GM23338 (cell line): ENCODE measurements around the gene LCNL1. TPM values are rescaled to one million over a fixed set of nuclear protein-coding genes. Genes with fewer than 3 reads are reported as not detected.

Experiments
- ATAC-seq: fragments of 200-7000 bp; cut with Tn5 transposase; 3 replicates; pipeline ENCODE4 v1.9.1; 2020
- DNase-seq: peaks from one replicate; pipeline ENCODE4 v3.0.0-alpha.2; 2015; ENCODE audit warnings: low spot score
- H2AFZ ChIP-seq: fragments of 200-600 bp; sonication (generic); 2 replicates; pipeline ENCODE4 v1.8.0; 2016; ENCODE audit warnings: antibody characterized with exemption, mild to moderate bottlenecking, moderate library complexity
- H3F3A ChIP-seq: fragments of 200-600 bp; sonication (generic); replicated peaks from 2 replicates; pipeline ENCODE4 v1.8.0; 2017; ENCODE audit warnings: antibody characterized with exemption, mixed run types, low read depth
- H3K27ac ChIP-seq: fragments of 200-600 bp; sonication (generic); 2 replicates; pipeline ENCODE4 v1.6.1; 2016; ENCODE audit warnings: low read depth
- H3K27me3 ChIP-seq: fragments of 200-600 bp; sonication (generic); 2 replicates; pipeline ENCODE4 v1.8.0; 2016; ENCODE audit warnings: mild to moderate bottlenecking, mixed run types, moderate library complexity; ENCODE audit not compliant: insufficient read depth
- H3K36me3 ChIP-seq: fragments of 200-600 bp; sonication (generic); 2 replicates; pipeline ENCODE4 v1.8.0; 2016; ENCODE audit warnings: mild to moderate bottlenecking; ENCODE audit not compliant: insufficient read depth
- H3K4me1 ChIP-seq: fragments of 200-600 bp; sonication (generic); 2 replicates; pipeline ENCODE4 v1.8.0; 2016; ENCODE audit warnings: mild to moderate bottlenecking, moderate library complexity; ENCODE audit not compliant: insufficient read depth
- H3K4me2 ChIP-seq: fragments of 200-600 bp; sonication (generic); 2 replicates; pipeline ENCODE4 v1.7.1; 2017; ENCODE audit warnings: mixed run types
- H3K4me3 ChIP-seq: fragments of 200-600 bp; sonication (generic); 2 replicates; pipeline ENCODE4 v1.6.1; 2016; ENCODE audit warnings: mixed run types
- H3K79me2 ChIP-seq: fragments of 200-600 bp; sonication (generic); replicated peaks from 2 replicates; pipeline ENCODE4 v1.8.0; 2017; ENCODE audit warnings: mild to moderate bottlenecking; ENCODE audit not compliant: insufficient read depth
- H3K9me2 ChIP-seq: fragments of 200-600 bp; sonication (generic); 2 replicates; pipeline ENCODE4 v1.8.0; 2017; ENCODE audit not compliant: insufficient read depth
- H4K20me1 ChIP-seq: fragments of 200-600 bp; sonication (generic); replicated peaks from 2 replicates; pipeline ENCODE4 v1.8.0; 2017; ENCODE audit warnings: mild to moderate bottlenecking; ENCODE audit not compliant: insufficient read depth
- H3K27ac Mint-ChIP-seq: 2 replicates; pipeline ENCODE4 v1.8.0; 2020; ENCODE audit warnings: inconsistent platforms, mild to moderate bottlenecking, moderate library complexity, mixed read lengths
- H3K27me3 Mint-ChIP-seq: 3 replicates; pipeline ENCODE4 v1.8.0; 2022; ENCODE audit warnings: low read depth, mild to moderate bottlenecking, moderate library complexity, mixed read lengths, inconsistent platforms; ENCODE audit not compliant: insufficient read depth, poor library complexity
- H3K36me3 Mint-ChIP-seq: 3 replicates; pipeline ENCODE4 v1.8.0; 2021; ENCODE audit warnings: low read depth, mild to moderate bottlenecking, inconsistent platforms, moderate library complexity, mixed read lengths
- H3K4me1 Mint-ChIP-seq: 3 replicates; pipeline ENCODE4 v1.8.0; 2020; ENCODE audit warnings: mild to moderate bottlenecking, inconsistent platforms, mixed read lengths
- H3K4me3 Mint-ChIP-seq: 3 replicates; pipeline ENCODE4 v1.8.0; 2021; ENCODE audit warnings: moderate library complexity, mild to moderate bottlenecking, inconsistent platforms, mixed read lengths
- H3K9me3 Mint-ChIP-seq: 3 replicates; pipeline ENCODE4 v1.8.0; 2020; ENCODE audit warnings: moderate library complexity, mild to moderate bottlenecking, inconsistent platforms, mixed read lengths
- CTCF ChIP-seq, 2 experiments: fragments of 200-600 bp in 1 of 2; sonication (generic) in 1 of 2; conservative IDR thresholded peaks; 2 replicates each; pipeline versions ENCODE4 v1.5.1 to v1.6.1; 2016 to 2017; ENCODE audit warnings: antibody characterized with exemption in 2 of 2, low read depth in 2 of 2, mild to moderate bottlenecking in 2 of 2, moderate library complexity in 1 of 2
- ETS1 ChIP-seq: IDR thresholded peaks from 2 replicates; pipeline ENCODE4 v1.6.1; 2016; ENCODE audit warnings: antibody characterized with exemption
- POLR2AphosphoS5 ChIP-seq: IDR thresholded peaks from 2 replicates; pipeline ENCODE4 v1.6.1; 2016; ENCODE audit warnings: antibody characterized with exemption, low read depth
- ZNF462 ChIP-seq: fragments of 250-450 bp; sonication (Bioruptor Pico); IDR thresholded peaks from 2 replicates; pipeline ENCODE4 v1.5.0; 2020; ENCODE audit warnings: mild to moderate bottlenecking, moderate library complexity
- polyA plus RNA-seq: library from polyadenylated mRNA; unstranded; fragments of >200 nt; fragmentation: Nextera tagmentation; extraction: Ambion mirVana; gene quantifications from 2 replicates; pipeline ENCODE4 v1.2.1, GENCODE V29; 2016
- total RNA-seq: library from RNA; depleted of rRNA; stranded (reverse); fragments of >200 nt; shearing (Covaris generic); gene quantifications from 2 replicates; pipeline ENCODE4 v1.2.3, GENCODE V29; 2014

LCNL1 gene
- total and polyA plus RNA-seq, 2 experiments from 2014 or later = 0.11 TPM; not detected in 1

GRCh38 chr9:136994180-136994887, 11.5 kb downstream of the LCNL1 start:
- Histone ChIP-seq H3F3A (no peaks in the 10 kb centered on the region), H3K79me2 (no peaks in the 10 kb centered on the region), H3K27me3 (peaks cover 50% of the 10 kb centered on the region), H4K20me1 (no peaks in the 10 kb centered on the region), H3K36me3 (no peaks in the 10 kb centered on the region), H3K9me2 (no peaks in the 10 kb centered on the region), H3K4me3 (peak overlapping the region; percentile 55; the same call in 1 of the 2 replicates), H3K4me2 (peak overlapping the region; percentile 86), H3K4me1 (peaks cover 6% of the 10 kb centered on the region; the same call in 1 of the 2 replicates), H2AFZ (no peak overlapping the region), H3K27ac (no peak overlapping the region)
- TF ChIP-seq ETS1 (no peak), POLR2AphosphoS5 (peak; percentile 43; the same call in 1 of the 2 replicates), ZNF462 (CRISPR knock-in tag) (no peak)
- DNase-seq = peak; percentile 49
- H3K27ac Mint-ChIP-seq = no peak overlapping the region
- no peaks in the 10 kb centered on the region; the same call in 2 of the 3 replicates for H3K36me3 Mint-ChIP-seq
- H3K4me1 Mint-ChIP-seq = peaks cover 3% of the 10 kb centered on the region
- ATAC-seq = peak; percentile 19
- H3K9me3 Mint-ChIP-seq = peaks cover 10% of the 10 kb centered on the region
- peak overlapping the region; percentile 46; the same call in 2 of the 3 replicates for H3K4me3 Mint-ChIP-seq
- H3K27me3 Mint-ChIP-seq = peaks cover 31% of the 10 kb centered on the region

GRCh38 chr9:136994888-136995230, 12.1 kb downstream of the LCNL1 start:
- Mint-ChIP-seq H3K36me3 (no peaks in the 10 kb centered on the region; the same call in 2 of the 3 replicates), H3K9me3 (peaks cover 10% of the 10 kb centered on the region), H3K27me3 (peaks cover 28% of the 10 kb centered on the region), H3K4me3 (peak overlapping the region; percentile 46; the same call in 2 of the 3 replicates), H3K27ac (no peak overlapping the region), H3K4me1 (peaks cover 3% of the 10 kb centered on the region)
- no peak overlapping the region for H2AFZ ChIP-seq
- peak; percentile 74 for DNase-seq
- H3K79me2 ChIP-seq = no peaks in the 10 kb centered on the region
- no peak overlapping the region for H3K27ac ChIP-seq
- no peaks in the 10 kb centered on the region for H3F3A ChIP-seq
- peaks cover 6% of the 10 kb centered on the region; the same call in 1 of the 2 replicates for H3K4me1 ChIP-seq
- H3K27me3 ChIP-seq = peaks cover 50% of the 10 kb centered on the region
- no peaks in the 10 kb centered on the region for H3K9me2 ChIP-seq
- H3K4me2 ChIP-seq = peak overlapping the region; percentile 86
- peak; percentile 31 for ATAC-seq
- no peaks in the 10 kb centered on the region for H3K36me3 ChIP-seq
- peak overlapping the region; percentile 55 for H3K4me3 ChIP-seq
- no peaks in the 10 kb centered on the region for H4K20me1 ChIP-seq
- TF ChIP-seq POLR2AphosphoS5 = peak; percentile 12; the same call in 1 of the 2 replicates
- TF ChIP-seq CTCF (conservative IDR thresholded peaks at IDR 0.05; ENCODE audit: low read depth in 2 of 2) = no peak
